Measurements from ENCODE around the gene PTPRQ. TPM values are rescaled to one million over a fixed set of nuclear protein-coding genes. Genes with fewer than 3 reads are reported as not detected.

Gene PTPRQ
- total RNA-seq, 2 experiments from 2014 or later, result not detected

DNA sequence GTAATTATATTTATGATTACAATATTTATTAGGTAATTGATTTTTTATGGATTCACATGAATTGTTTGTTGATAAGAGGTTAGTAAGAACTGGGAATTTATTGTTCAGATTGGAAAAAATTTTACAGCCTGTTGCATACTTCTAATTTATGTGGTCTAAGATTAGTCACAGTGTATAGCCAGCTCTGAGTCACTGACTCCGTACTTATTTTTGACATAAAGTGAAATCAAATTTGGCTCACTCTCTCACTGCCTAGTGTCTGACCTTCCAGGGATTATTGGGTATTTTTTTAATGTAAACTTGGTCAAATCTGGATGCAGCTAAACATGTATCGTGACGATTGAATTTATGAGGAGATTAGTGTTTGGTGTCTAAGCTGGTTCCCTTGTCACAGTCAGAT lies 109.3 kb downstream of the PTPRQ start:
- ATAC-seq (ENCODE audit: low read depth) (no peak), DNase-seq (no peak)
- H3K27ac Mint-ChIP-seq, result no peak overlapping the region
- H3K36me3 Mint-ChIP-seq, result no peaks in the 10 kb centered on the region
- H3K9me3 Mint-ChIP-seq, result no peaks in the 10 kb centered on the region
- POLR2A ChIA-PET, result no interaction called here
- no peaks in the 10 kb centered on the region for H3K27me3 Mint-ChIP-seq
- no peaks in the 10 kb centered on the region for H3K4me1 Mint-ChIP-seq
- H3K4me3 Mint-ChIP-seq, result no peak overlapping the region

DNA sequence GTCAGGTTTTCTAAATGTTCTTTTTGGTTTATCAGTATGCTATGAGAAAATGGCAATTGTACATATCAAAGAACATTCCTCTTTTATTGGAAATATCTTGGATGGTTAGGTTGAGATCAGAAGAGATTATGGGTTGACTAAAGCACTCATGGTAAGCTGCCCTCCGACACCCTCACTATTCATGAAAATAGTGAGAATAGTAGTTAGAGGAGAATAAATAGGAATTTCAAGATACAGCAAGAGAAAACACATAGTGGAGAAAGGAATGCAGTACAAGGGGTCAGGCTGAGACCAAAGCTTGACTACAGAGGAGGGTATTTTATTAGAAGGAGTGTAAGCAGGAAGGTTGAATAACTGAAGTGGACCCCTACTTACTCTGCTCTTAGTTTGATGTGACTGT lies 112.5 kb downstream of the PTPRQ start:
- no peaks in the 10 kb centered on the region for H3K9me3 Mint-ChIP-seq
- no peaks in the 10 kb centered on the region for H3K27me3 Mint-ChIP-seq
- H3K4me3 Mint-ChIP-seq, result no peak overlapping the region
- POLR2A ChIA-PET, result no interaction called here
- no peaks in the 10 kb centered on the region for H3K36me3 Mint-ChIP-seq
- no peak overlapping the region for H3K27ac Mint-ChIP-seq
- ATAC-seq (ENCODE audit: low read depth) (no peak), DNase-seq (no peak)
- no peaks in the 10 kb centered on the region for H3K4me1 Mint-ChIP-seq

DNA sequence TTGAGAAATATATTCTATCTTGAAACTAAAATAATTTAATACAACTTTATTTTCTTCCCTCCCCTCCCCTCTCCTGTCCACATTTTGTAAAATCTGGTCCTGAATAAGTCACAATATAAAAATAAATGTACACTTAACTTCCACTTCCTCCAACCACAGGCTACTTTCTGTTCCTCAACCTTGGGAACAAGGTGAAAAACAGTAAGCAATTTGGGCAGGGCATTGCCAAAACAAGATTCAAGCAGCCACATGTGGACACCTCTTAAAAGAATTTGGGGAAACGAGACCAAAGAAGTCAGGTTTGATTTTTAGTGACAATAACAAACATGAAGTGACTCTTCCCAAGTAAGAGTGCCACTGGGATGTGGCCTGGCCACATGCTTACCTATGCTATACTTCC lies 115.7 kb downstream of the PTPRQ start:
- no peak for ATAC-seq (ENCODE audit: low read depth)
- no peak for DNase-seq
- Mint-ChIP-seq H3K4me3 (no peak overlapping the region), H3K36me3 (no peaks in the 10 kb centered on the region), H3K9me3 (no peaks in the 10 kb centered on the region), H3K27me3 (no peaks in the 10 kb centered on the region), H3K27ac (no peak overlapping the region), H3K4me1 (no peaks in the 10 kb centered on the region)
- POLR2A ChIA-PET, result no interaction called here

DNA sequence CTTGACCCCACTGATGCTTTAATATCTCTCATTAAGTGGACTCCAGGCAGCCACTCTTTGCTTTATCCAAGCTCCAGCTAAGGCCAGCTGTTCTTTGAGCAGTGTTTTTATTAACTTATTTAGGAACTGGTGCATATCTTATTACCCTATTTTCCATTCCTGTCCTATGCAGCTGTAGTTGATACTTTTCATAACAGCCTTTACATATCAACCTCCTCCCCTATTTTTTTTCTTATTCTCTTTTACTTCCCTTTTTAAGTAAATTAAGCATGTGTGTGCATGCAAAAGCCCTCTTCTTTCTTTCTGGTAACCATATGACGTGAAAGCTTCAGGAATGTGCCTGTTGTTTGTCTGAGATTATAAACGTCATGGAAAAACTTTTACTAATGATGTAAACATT lies 121.2 kb downstream of the PTPRQ start:
- ATAC-seq (ENCODE audit: low read depth), result no peak
- H3K27ac Mint-ChIP-seq, result no peak overlapping the region
- H3K27me3 Mint-ChIP-seq, result no peaks in the 10 kb centered on the region
- no peaks in the 10 kb centered on the region for H3K36me3 Mint-ChIP-seq
- H3K9me3 Mint-ChIP-seq, result peaks cover 6% of the 10 kb centered on the region
- no peaks in the 10 kb centered on the region for H3K4me1 Mint-ChIP-seq
- no peak for DNase-seq
- POLR2A ChIA-PET, result no interaction called here
- no peak overlapping the region for H3K4me3 Mint-ChIP-seq

DNA sequence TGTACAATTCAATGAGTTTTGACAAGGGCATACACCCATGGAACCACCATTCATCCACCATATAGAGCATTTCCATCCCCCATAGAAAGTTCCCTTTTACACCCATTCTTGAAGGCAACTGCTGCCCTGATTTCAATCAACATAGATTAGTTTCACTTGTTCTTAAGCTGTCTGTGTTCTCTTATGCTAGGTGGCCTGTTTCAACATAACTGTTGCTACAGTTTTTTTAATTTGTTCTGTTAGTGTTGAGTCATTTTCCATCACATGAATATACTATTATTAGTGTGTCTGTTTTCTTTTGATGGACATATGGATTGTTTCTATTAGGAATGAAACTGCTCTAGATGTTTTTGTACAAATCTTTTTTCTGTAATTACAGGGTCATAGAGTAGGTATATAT lies 123.4 kb downstream of the PTPRQ start:
- ATAC-seq (ENCODE audit: low read depth) (no peak), DNase-seq (no peak)
- no peaks in the 10 kb centered on the region for H3K36me3 Mint-ChIP-seq
- no peak overlapping the region for H3K4me3 Mint-ChIP-seq
- peaks cover 6% of the 10 kb centered on the region for H3K9me3 Mint-ChIP-seq
- H3K27ac Mint-ChIP-seq, result no peak overlapping the region
- POLR2A ChIA-PET, result no interaction called here
- no peaks in the 10 kb centered on the region for H3K4me1 Mint-ChIP-seq
- no peaks in the 10 kb centered on the region for H3K27me3 Mint-ChIP-seq

DNA sequence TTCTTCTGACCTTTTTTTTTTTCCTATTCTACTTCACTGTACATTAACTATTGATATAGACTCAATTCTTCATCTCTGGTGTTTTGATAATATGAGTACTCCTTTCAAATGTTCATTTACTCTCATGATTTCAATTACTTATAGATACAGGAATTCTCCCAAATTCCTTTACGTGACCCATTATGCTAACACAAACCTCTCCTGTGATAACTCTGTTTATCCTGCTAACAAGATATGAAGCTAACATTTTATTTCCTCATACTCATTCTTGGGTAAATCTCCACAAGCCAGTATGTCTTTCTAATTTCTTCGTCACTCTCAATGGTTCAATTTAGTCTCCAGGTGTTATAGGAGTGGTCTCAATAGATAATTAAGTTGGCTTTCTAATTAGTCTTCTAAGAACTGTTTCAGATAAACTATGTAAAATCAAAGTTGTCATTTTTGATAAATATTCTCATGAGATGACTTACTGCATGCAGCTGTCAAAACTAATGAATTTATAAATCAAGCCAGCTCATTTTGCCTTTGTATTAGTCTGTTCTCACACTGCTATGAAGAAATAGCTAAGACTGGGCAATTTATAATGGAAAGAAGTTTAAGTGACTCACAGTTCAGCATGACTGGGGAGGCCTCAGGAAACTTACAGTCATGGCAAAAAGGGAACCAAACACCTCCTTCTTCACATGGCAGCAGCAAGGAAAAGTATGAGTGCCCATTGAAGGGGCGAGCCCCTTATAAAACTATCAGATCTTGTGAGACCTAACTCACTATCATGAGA lies 132.8 kb downstream of the PTPRQ start:
- H3K9me3 Mint-ChIP-seq, result peaks cover 2% of the 10 kb centered on the region
- H3K27me3 Mint-ChIP-seq, result no peaks in the 10 kb centered on the region
- no peak overlapping the region for H3K27ac Mint-ChIP-seq
- POLR2A ChIA-PET, result no interaction called here
- DNase-seq (no peak), ATAC-seq (ENCODE audit: low read depth) (no peak)
- H3K4me3 Mint-ChIP-seq, result no peak overlapping the region
- H3K36me3 Mint-ChIP-seq, result no peaks in the 10 kb centered on the region
- no peaks in the 10 kb centered on the region for H3K4me1 Mint-ChIP-seq

DNA sequence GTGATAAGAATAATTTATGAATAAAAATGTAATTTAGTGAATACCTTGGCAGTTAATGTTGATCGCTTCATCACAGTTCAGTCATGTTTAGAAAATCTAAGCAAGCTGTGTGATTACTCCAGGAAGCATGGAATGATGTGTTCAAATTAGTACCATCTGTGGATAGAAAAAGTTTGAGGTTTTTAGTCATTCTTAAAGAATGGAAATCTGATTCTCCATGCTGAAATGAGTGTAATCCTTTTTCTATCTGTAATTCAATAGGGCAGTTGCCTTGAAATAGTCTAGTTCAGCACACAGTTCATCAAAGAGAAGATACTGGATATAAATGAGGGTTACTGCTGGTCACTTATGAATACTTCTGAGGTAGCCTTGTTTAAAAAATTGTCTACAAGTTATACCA lies 136.2 kb downstream of the PTPRQ start:
- Mint-ChIP-seq H3K36me3 (no peaks in the 10 kb centered on the region), H3K9me3 (peaks cover 2% of the 10 kb centered on the region), H3K27ac (no peak overlapping the region), H3K27me3 (no peaks in the 10 kb centered on the region), H3K4me1 (no peaks in the 10 kb centered on the region), H3K4me3 (no peak overlapping the region)
- ATAC-seq (ENCODE audit: low read depth), result no peak
- POLR2A ChIA-PET, result no interaction called here
- no peak for DNase-seq

DNA sequence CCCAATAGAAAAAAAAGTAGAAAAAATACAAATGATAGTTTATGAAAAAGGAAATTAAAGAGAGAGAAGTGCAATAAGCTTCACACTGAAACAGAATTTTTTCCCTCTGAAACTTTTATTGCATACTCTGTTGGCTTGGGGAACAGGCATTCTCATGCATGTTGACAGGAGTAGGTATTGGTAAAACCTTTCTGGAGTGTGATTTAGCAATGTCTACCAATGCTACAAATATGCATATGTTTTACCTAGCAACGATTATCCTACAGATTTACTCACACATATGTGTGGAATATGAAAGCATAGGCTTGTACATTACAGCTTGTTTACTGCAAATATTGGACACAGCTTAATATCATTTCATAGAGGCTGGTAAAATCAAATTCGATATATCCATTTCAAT lies 137.7 kb downstream of the PTPRQ start:
- Mint-ChIP-seq H3K9me3 (peaks cover 2% of the 10 kb centered on the region), H3K27me3 (no peaks in the 10 kb centered on the region), H3K36me3 (no peaks in the 10 kb centered on the region), H3K4me1 (no peaks in the 10 kb centered on the region), H3K4me3 (no peak overlapping the region), H3K27ac (no peak overlapping the region)
- DNase-seq, result no peak
- POLR2A ChIA-PET, result no interaction called here
- no peak for ATAC-seq (ENCODE audit: low read depth)

DNA sequence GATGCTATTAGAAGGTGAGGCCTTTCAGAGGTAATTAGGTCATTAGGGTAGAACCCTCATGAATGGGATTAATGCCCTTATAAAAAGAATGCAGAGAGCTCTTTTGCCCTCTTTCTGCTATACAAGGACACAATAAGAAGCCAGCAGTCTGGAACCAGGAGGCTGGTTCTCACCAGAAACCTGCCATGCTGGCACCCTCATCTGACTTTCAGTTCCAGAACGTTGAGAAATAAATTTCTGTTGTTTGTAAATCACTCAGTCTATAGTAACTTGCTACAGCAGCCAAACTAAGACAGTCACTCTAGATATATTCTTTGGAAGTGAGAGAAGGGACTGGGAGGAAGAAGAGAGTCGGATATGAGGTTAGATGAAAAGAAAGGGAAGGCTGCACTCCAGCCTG lies 138.4 kb downstream of the PTPRQ start:
- ATAC-seq (ENCODE audit: low read depth) (no peak), DNase-seq (no peak)
- Mint-ChIP-seq H3K4me1 (no peaks in the 10 kb centered on the region), H3K27me3 (no peaks in the 10 kb centered on the region), H3K4me3 (no peak overlapping the region), H3K27ac (no peak overlapping the region), H3K9me3 (peaks cover 2% of the 10 kb centered on the region), H3K36me3 (no peaks in the 10 kb centered on the region)
- POLR2A ChIA-PET, result no interaction called here

DNA sequence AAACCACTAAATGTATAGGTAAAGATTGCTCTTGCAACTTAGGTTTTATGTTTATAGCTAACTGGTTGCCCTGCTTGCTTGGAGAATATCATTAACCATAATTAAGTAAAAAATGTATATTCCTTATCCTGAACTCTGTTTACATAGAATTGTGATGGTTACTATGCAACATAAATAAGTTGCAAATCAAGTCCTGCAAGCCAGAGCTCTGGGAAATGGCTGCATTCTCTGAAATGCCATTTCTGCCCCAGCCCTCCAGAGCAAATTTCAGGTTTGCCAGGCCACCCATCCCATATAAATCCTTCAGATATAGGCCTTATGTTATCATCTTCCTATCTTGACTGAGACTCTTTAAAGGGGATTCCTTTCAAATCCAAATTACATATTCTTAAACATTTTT lies 145.0 kb downstream of the PTPRQ start:
- Mint-ChIP-seq H3K36me3 (no peaks in the 10 kb centered on the region), H3K4me1 (no peaks in the 10 kb centered on the region), H3K27ac (no peak overlapping the region), H3K4me3 (no peak overlapping the region), H3K27me3 (no peaks in the 10 kb centered on the region), H3K9me3 (peaks cover 2% of the 10 kb centered on the region)
- DNase-seq (no peak), ATAC-seq (ENCODE audit: low read depth) (no peak)
- POLR2A ChIA-PET, result no interaction called here

DNA sequence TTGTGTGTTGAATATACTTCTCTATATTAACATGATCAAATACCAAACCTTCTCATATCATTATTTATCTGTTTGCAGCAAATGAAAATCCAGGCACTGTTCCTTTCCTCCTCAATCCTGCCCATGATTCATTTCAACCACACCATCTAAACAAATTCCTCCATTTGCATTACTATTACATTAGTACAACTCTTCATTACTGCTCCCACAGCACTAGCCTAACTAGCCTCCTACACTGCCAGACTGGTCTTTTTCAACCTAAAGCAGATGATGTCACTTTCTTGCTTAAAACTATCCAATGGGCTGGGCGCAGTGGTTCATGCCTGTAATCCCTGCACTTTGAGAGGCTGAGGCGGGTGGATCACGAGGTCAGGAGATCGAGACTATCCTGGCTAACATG lies 146.1 kb downstream of the PTPRQ start:
- POLR2A ChIA-PET, result no interaction called here
- Mint-ChIP-seq H3K4me3 (no peak overlapping the region), H3K9me3 (peaks cover 2% of the 10 kb centered on the region), H3K36me3 (no peaks in the 10 kb centered on the region), H3K27me3 (no peaks in the 10 kb centered on the region), H3K4me1 (no peaks in the 10 kb centered on the region), H3K27ac (no peak overlapping the region)
- no peak for ATAC-seq (ENCODE audit: low read depth)
- DNase-seq, result no peak

DNA sequence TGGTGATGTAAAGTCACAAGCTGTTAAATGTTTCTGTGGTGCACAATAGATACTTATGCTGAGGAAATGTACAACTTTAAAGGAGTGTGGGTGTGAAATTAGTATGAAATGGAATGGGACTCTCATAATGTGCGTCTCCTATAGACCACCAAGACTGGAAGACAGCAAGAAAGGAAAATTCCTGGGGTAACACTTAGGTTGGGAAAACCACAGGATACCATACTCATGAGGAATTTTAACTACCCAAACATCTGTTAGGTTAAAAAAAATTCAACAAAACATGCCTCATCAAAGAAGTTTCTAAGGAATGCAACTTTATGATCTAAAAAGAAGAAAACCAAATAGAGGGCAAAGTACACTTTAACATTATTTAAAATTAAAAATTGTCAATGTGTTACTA lies 149.7 kb downstream of the PTPRQ start:
- Mint-ChIP-seq H3K4me1 (no peaks in the 10 kb centered on the region), H3K36me3 (no peaks in the 10 kb centered on the region), H3K27ac (no peak overlapping the region), H3K4me3 (no peak overlapping the region), H3K9me3 (peaks cover 2% of the 10 kb centered on the region), H3K27me3 (no peaks in the 10 kb centered on the region)
- no peak for DNase-seq
- POLR2A ChIA-PET, result no interaction called here
- ATAC-seq (ENCODE audit: low read depth), result no peak

DNA sequence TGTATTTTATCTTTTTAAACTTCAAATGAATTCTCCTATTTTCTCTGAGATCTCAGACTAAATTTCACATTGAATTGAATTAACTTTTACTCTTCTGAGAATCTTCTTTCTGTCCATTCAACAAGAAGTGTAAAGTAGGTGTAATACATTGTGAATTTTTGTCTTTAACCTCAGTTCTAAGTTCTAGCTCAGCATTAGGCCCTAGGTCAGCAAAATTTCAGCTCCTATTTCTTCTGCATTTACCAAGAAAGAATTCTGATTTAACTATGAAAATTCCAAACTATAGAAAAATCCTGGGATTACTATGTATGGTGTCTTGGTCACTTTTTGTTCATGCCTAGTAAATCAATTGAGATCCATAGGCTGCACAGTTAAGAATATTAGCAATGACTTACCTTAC lies 152.5 kb downstream of the PTPRQ start:
- POLR2A ChIA-PET, result no interaction called here
- no peaks in the 10 kb centered on the region for H3K4me1 Mint-ChIP-seq
- H3K27ac Mint-ChIP-seq, result no peak overlapping the region
- DNase-seq (no peak), ATAC-seq (ENCODE audit: low read depth) (no peak)
- H3K4me3 Mint-ChIP-seq, result no peak overlapping the region
- no peaks in the 10 kb centered on the region for H3K9me3 Mint-ChIP-seq
- H3K27me3 Mint-ChIP-seq, result no peaks in the 10 kb centered on the region
- no peaks in the 10 kb centered on the region for H3K36me3 Mint-ChIP-seq

DNA sequence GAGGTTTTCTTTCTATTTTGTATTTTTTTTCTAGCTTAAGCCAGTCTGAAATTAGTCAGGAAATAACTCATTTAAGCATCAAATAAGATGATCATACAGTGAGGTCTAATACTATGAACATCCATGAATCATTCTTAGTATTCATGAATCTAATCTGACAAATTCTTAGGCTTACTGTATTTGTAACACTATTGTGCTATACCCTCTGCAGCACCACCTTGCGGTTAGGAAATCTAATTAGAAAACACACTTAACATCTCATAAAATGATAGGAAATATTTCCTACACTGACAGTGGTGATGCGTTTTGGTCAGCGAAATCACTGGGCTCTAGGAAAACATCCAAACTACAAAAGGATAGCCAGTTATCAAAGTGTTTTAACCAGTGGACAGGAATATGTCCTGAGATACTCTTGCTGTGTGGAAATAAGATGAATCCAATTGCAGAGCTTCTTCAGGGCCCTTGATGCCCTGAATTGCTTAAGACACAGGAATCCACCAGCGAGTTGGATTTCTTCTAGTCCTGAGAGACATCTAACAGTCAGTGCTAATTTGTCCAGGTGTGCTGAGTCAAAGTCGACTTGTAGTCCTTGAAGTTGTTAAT lies 154.1 kb downstream of the PTPRQ start:
- H3K4me3 Mint-ChIP-seq, result no peak overlapping the region
- H3K4me1 Mint-ChIP-seq, result no peaks in the 10 kb centered on the region
- H3K9me3 Mint-ChIP-seq, result no peaks in the 10 kb centered on the region
- no peaks in the 10 kb centered on the region for H3K27me3 Mint-ChIP-seq
- H3K27ac Mint-ChIP-seq, result no peak overlapping the region
- H3K36me3 Mint-ChIP-seq, result no peaks in the 10 kb centered on the region
- DNase-seq (no peak), ATAC-seq (ENCODE audit: low read depth) (no peak)
- POLR2A ChIA-PET, result no interaction called here

Data from activated naive CD8-positive, alpha-beta T cell treated with anti-CD3 and anti-CD28 coated beads, Interleukin-2, amount 10 ng/mL, durations not matched to agents 7 days and 5 days (primary cell).